Gastroesophageal sphincter (tissue), 4 donors: ENCODE results near the gene WAPL. TPM values are rescaled to one million over a fixed set of nuclear protein-coding genes. Genes with fewer than 3 reads are reported as not detected.
"Not testable (repeated sequence)": the region's sequence is repeated elsewhere in the genome, so short reads cannot be mapped to it uniquely, and the experiment has no call there.

ENCODE experiments used
- ATAC-seq: fragments of 150-250 bp; one replicate; pipeline ENCODE4 v1.9.1; 2016; ENCODE audit warnings: mild to moderate bottlenecking, moderate library complexity
- H3K27ac ChIP-seq, 4 donors: fragments of 200-600 bp; sonication (generic) in 3 of 4; 1 replicate in 3 of 4; 2 replicates in 1 of 4; pipeline ENCODE4 v1.5.1; 2016 to 2019
- H3K27me3 ChIP-seq: fragments of 200-600 bp; sonication (generic); one replicate; pipeline ENCODE4 v1.5.1; 2019
- H3K36me3 ChIP-seq, 2 donors: fragments of 200-600 bp; sonication (generic); one replicate each; pipeline ENCODE4 v1.5.1; 2019; ENCODE audit warnings: control low read depth in 1 of 2
- H3K4me1 ChIP-seq, 3 donors: fragments of 200-600 bp; sonication (generic); 1 replicate in 2 of 3; 2 replicates in 1 of 3; pipeline ENCODE4 v1.5.1; 2016 to 2019; ENCODE audit warnings: control low read depth in 2 of 3
- H3K4me3 ChIP-seq, 2 donors: fragments of 200-600 bp; sonication (generic); one replicate each; pipeline ENCODE4 v1.5.1; 2019; ENCODE audit warnings: mild to moderate bottlenecking in 1 of 2, moderate library complexity in 1 of 2
- H3K9me3 ChIP-seq, 3 donors: fragments of 200-600 bp; sonication (generic); one replicate each; pipeline ENCODE4 v1.5.1; 2017 to 2019; ENCODE audit warnings: control low read depth in 2 of 3
- CTCF ChIP-seq, 4 experiments: fragments of 200-600 bp in 2 of 4; fragments of 450-650 bp in 2 of 4; sonication (generic) in 1 of 4; IDR thresholded peaks; one replicate each; pipeline ENCODE4 v1.5.1; 2017 to 2019; ENCODE audit warnings: antibody characterized with exemption in 4 of 4, mild to moderate bottlenecking in 2 of 4, moderate library complexity in 2 of 4
- EP300 ChIP-seq: sonication (generic); formaldehyde crosslinking; IDR thresholded peaks from one replicate; pipeline ENCODE4 v1.6.1; 2017; ENCODE audit warnings: antibody characterized with exemption, mild to moderate bottlenecking
- POLR2A ChIP-seq, 2 donors: fragments of 450-650 bp; IDR thresholded peaks; one replicate each; pipeline ENCODE4 v1.6.1; 2017; ENCODE audit warnings: antibody characterized with exemption in 2 of 2, mild to moderate bottlenecking in 2 of 2, moderate library complexity in 1 of 2
- POLR2AphosphoS5 ChIP-seq: sonication (generic); formaldehyde crosslinking; IDR thresholded peaks from one replicate; pipeline ENCODE4 v1.6.1; 2017; ENCODE audit warnings: antibody characterized with exemption
- WGBS, 2 donors: methylation state at CpG; one replicate each; pipeline ENCODE4 v1.1.5; 2018; ENCODE audit warnings: low coverage in 1 of 2; 5-methylcytosine and 5-hydroxymethylcytosine counted together
- total RNA-seq, 4 donors: library from RNA; depleted of rRNA; stranded (reverse); fragments of >200 nt; gene quantifications; one replicate each; pipeline ENCODE4 v1.1.0, GENCODE V29; 2016

WAPL gene
- total RNA-seq, 4 donors from 2014 or later = 35.6 to 55.1 (median 40.6) TPM

- 77% methylated on average over 4 of the region's 5 CpGs; no CpG with 5 or more reads in 1 of the 2 donors for WGBS, 2 donors
- no peak for ATAC-seq
Observed at GRCh38 chr10:86540016-86540415, 18.4 kb upstream of the WAPL start.

GRCh38 chr10:86538547-86538946 is 17.0 kb upstream of the WAPL start:
- H3K9me3 ChIP-seq = no peaks in the 10 kb centered on the region
- no peaks in the 10 kb centered on the region for H3K36me3 ChIP-seq
- no peak overlapping the region for H3K27ac ChIP-seq
- TF ChIP-seq EP300 = no peak
- TF ChIP-seq POLR2A (IDR thresholded peaks at IDR 0.05) = no peak
- no peak for TF ChIP-seq CTCF (IDR thresholded peaks at IDR 0.05)
- TF ChIP-seq POLR2AphosphoS5 = no peak
- H3K4me1 ChIP-seq = peaks cover 0 to 15% (median 0%) of the 10 kb centered on the region in 3 donors
- ATAC-seq = no peak
- WGBS, 2 donors = 50 to 82% methylated on average over 2 to 5 of the region's 7 CpGs
- H3K27me3 ChIP-seq = no peaks in the 10 kb centered on the region
- H3K4me3 ChIP-seq = no peak overlapping the region

More at GRCh38 chr10:86540016-86540415, 18.4 kb upstream of the WAPL start:
- Histone ChIP-seq H3K36me3 (no peaks in the 10 kb centered on the region), H3K27ac (no peak overlapping the region), H3K9me3 (no peaks in the 10 kb centered on the region), H3K4me1 (peaks cover 0 to 13% (median 0%) of the 10 kb centered on the region in 3 donors), H3K4me3 (no peak overlapping the region), H3K27me3 (no peaks in the 10 kb centered on the region)
- TF ChIP-seq EP300 (no peak), POLR2A (IDR thresholded peaks at IDR 0.05) (no peak), POLR2AphosphoS5 (no peak), CTCF (IDR thresholded peaks at IDR 0.05) (no peak)

GRCh38 chr10:86538040-86538439 is 16.4 kb upstream of the WAPL start:
- not testable (repeated sequence) for H3K4me3 ChIP-seq, H3K9me3 ChIP-seq, H3K27ac ChIP-seq, H3K36me3 ChIP-seq, ATAC-seq, H3K27me3 ChIP-seq
- H3K4me1 ChIP-seq = peaks cover 0 to 15% (median 0%) of the 10 kb centered on the region in 3 donors
- WGBS, 2 donors = 96% methylated on average over 6 of the region's 8 CpGs; no CpG with 5 or more reads in 1 of the 2 donors

- no peak for TF ChIP-seq EP300
- no peak for TF ChIP-seq POLR2A (IDR thresholded peaks at IDR 0.05)
- TF ChIP-seq POLR2AphosphoS5 = no peak
- no peak for TF ChIP-seq CTCF (IDR thresholded peaks at IDR 0.05)
- Histone ChIP-seq H3K4me1 (peaks cover 0 to 15% (median 0%) of the 10 kb centered on the region in 3 donors), H3K27ac (peak overlapping the region in 1 of 4 donors; percentile 8), H3K27me3 (no peaks in the 10 kb centered on the region), H3K9me3 (no peaks in the 10 kb centered on the region), H3K4me3 (peak overlapping the region in 1 of 2 donors; percentile 56), H3K36me3 (no peaks in the 10 kb centered on the region)
- 67% methylated on average over 7 of the region's 40 CpGs; no CpG with 5 or more reads in 1 of the 2 donors for WGBS, 2 donors
- ATAC-seq = no peak
Observed at GRCh38 chr10:86536294-86536861, 14.8 kb upstream of the WAPL start.

- WGBS, 2 donors = 9 to 50% methylated on average over 1 to 8 of the region's 47 CpGs
- Histone ChIP-seq H3K4me3 (peak overlapping the region; percentile 40 to 56), H3K27ac (peak overlapping the region in 2 of 4 donors; percentile 26 to 31), H3K36me3 (no peaks in the 10 kb centered on the region), H3K4me1 (peaks cover 0 to 15% (median 0%) of the 10 kb centered on the region in 3 donors), H3K9me3 (no peaks in the 10 kb centered on the region), H3K27me3 (no peaks in the 10 kb centered on the region)
- TF ChIP-seq POLR2AphosphoS5 (no peak), EP300 (no peak), POLR2A (IDR thresholded peaks at IDR 0.05) (no peak), CTCF (IDR thresholded peaks at IDR 0.05) (no peak)
- ATAC-seq = peak; percentile 94
Observed at GRCh38 chr10:86535132-86535882, 13.7 kb upstream of the WAPL start.
